NCI-H2171 treated with DMSO at 0.1 percent for 48 hours (cell line): ENCODE results near the gene UROS.
A peak's percentile ranks its signal among the peaks of the same experiment; 100 is the strongest.

Experiments
- DNase-seq: peaks from one replicate; lab custom pipeline; 2025; lab: John Stamatoyannopoulos, UW

Gene UROS

DNA sequence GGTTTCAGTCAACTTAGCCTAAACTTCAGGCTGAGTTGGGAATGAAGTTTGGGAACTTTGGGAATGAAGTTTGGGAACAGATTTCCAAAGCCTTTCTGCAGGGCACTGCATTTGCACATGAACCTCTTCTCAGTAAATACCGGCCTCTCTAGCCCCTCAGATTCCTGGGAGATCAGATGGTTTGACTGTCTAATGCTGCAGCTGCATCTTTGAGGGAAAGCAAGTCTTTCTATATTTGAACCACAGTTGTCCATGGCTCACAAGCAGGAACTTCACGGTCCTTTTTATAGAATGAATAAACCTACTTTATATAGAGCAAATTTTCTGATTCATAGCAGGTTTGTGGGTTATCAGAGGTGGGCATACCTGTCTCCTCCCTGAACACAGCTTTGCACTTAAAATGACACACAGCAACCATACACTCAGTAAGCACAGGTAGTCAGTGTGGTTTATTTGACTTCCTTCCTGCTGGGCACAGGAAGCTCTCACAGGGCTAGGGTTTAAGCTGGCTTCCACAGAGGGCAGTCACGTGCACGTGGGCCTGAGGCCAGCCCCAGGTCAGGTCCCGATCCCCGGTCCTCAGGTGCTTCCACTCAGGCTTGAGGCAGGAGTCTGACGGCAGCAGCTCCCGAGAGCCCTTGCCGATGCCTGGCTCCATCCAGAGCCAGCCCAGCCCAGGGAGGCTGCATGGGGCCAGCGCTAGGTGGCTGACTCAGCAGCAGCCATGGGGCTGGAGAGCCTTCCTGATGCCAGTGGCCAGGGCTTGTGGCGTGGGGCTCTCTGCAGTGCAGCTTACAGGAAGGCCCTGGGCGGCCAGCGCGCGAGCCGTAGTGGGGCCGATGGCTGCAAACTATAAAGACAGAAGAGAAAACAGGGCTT, 34.7 kb downstream of the UROS start:
- no peak for DNase-seq

GRCh38 chr10:125785791-125786190, 37.3 kb downstream of the UROS start:
- no peak for DNase-seq

DNA sequence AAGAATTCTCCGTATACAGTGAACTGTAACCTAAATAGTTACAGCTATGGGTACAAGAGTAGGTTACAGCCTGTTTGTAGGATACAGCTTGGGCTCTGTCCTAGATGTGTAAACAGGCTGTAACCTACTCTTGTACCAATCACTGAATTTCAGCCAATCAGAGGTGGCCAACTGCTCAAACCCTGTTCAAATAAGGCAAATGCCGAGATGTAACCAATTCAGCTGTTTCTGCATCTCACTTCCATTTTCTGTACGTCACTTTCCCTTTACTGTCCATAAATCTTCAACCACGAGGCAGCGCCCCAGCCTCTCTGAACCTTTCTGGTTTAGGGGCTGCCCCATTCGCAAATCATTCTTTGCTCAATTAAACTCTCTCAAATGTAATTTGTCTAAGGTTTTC, 39.1 kb downstream of the UROS start:
- no peak for DNase-seq

DNA sequence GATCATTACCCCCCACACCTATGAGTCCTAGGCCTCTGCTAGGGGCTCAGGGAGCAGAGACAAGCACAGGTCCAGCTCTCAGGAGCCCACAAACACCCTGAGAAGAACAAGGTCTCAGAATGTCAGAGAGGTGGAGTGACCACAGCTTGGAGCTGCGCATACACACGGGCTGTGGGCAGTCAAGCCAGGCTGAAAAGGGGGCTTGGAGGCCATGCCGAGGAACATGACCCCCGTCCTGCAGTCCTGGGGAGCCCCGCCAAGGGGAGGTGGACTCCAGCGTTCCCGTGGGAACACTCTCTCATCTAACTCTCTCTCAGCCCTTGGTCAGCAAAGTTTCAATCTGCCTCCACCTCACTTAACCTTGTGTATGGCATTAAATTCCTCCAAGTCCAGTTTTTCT, 39.6 kb downstream of the UROS start:
- no peak for DNase-seq

GRCh38 chr10:125782616-125783015, 40.4 kb downstream of the UROS start:
- DNase-seq = peak; percentile 5

GRCh38 chr10:125782054-125782453, 41.0 kb downstream of the UROS start:
- DNase-seq = no peak

GRCh38 chr10:125781374-125781773, 41.7 kb downstream of the UROS start:
- DNase-seq = no peak

DNA sequence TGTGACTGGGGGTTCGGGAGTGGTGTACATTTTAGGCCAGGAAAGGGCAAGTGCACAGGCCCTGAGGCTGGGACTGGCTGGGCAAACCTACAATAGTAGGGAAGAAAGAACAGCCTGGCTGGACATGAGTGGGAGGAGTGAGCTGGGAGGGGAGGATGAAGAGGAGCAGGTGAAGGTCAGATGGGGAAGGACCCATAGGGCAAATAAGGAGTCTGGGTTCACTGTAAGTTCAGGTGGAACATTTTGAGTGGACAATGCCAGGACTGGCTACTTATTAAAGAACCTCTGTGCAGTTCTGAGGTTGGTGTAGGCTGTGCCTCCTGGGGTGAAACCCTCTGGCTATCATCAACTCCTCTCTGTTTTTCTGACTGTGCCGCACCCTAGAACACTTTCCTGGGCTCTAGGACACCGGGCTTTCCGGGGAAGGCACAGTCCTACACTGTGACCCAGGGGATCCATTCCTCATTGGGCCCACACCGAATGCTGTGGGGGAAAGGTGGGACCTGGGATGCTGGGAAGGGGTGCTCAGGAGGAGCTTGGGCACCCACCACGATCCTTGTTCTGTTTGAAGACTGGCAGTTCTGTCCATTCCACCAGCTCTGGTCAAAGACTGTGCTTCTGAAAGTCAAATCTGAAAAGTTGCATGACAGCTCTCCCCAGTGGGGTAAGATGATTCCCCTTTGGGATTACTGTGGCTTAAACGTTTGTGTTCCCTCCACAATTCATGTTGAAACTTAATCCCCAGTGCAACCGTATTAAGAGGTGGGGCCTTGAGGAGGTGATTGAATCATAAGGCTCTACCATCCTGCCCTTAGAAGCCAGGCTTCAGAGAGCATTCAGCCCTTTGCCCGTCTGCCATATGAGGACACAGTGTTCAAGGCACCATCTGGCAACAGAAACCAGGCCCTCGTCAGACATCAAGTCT, 43.4 kb downstream of the UROS start:
- peak; percentile 62 for DNase-seq

DNA sequence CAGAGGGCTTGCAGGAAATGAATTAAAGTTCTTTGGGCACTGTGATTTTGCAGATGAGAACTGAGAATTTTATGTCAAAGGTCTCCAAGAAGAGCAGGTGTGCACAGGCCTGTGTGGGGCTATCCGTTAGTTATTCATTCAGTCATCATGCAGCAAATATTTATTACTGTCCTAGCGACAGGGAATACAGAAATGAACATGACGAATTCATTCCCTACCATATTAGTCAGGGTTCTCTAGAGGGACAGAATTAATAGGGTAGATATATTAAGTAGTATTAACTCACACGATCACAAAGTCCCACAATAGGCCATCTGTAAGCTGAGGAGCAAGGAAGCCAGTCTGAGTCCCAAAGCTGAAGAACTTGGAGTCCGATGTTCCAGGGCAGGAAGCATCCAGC, 44.5 kb downstream of the UROS start:
- DNase-seq = no peak

DNA sequence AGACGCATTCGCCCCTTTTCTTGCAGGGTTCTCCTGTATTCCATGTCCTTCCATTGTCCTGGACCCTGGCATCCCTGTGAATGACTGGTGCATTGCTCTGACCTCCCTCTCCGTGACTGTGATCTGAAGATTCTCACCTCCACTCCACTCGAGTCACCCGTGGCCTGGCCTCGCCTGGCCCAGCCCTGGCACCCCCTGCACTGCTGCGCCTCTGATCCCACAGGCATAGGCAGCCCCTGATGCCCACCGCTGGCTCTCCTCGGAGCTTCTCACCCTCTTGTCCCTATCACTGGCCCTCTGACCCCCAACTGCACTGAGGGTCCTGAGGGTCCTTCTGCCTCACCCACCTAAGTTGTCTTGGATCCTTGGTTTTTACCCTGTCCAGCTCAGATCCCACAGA, 45.3 kb downstream of the UROS start:
- no peak for DNase-seq

GRCh38 chr10:125775491-125776106, 47.5 kb downstream of the UROS start, which contains the start of gene MMP21:
TSS of gene MMP21 (minus strand) at chr10:125775821. CDS start at chr10:125775821, 0 bp downstream.
- DNase-seq = no peak

DNA sequence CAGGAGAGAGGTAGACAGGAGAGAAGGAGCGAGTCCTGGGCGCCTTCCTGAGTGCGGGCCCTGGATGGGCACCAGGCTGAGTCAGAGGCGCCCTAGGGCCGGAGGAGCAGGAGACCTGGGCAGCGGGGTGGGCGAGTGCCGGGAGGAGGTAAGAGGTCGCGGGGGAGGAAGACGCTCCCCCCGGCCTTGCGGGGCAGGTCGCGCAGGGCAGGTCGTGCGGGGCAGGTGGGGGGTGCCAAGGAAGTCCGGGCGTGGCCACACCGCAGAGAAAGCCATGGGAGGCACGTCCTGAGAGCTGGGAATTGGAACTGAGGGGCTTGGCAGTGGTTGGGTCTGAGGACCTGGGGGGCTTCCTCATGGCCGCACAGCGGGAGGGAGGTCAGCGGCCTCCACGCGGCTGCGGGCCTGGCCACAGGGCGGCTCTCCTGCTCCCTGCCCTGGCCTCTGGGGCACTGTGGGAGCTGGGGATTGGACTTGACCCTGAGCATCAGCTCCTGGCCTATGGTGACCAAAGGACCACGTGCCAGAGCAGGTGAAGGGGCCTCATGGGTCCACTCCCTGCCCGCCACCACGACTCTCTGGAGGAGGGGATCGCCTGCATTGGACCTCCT, 48.4 kb downstream of the UROS start:
- no peak for DNase-seq

DNA sequence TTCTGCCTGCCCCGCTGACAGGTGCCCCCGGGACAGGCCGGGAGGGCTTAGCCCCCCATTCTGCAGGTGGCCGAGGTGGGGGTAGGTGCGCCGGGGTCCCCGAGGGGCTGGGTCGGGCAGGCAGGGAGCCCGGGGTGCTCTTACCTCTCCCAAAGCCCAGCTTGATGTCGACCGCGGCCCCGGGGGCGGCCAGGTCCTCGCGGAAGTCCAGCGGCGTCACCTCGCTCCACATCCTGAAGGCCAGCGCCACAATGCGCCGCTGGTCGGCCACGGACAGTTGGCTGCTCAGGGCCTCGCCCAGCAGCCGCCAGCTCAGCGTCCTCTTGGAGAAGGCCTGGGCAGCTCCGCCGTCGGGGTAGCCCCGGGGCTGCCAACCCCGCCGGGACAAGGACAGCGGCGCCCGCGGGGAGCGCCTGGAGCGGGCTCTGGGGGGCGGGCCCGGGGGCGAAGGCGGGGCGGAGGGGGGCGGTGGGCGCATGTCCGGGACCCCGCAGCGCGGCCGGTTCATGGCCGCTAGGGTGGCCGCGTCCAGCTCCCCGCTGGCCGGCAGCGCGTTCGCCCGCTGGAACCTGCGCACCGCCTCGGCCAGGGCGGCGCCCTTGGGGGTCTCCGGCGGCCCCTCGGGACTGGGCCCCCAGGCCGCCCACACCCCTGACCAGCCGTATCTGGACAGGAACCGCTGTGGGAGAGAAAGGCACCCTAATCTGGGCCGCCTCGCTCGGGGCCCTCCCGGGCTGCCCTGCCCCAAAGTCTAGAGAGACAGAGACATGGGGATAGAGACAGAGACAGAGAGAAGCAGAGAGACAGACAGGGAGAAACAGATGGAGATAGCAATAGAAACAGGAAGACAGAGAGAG, 49.1 kb downstream of the UROS start:
- DNase-seq = no peak

DNA sequence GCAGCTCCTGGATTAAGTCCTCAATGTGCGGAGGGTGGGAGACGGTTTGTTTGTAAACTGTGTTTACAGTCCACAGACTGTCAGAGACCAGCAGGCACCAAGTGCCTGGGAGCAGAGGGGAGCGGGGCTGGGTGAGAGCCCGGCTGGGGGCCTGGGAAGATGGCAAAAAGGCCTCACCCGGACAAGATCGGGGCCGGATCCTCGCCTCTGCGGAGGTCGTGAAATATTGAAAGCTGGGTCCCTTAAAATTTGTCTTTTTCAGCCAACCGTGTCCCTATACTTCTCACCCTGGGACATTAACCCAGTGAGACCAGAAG, 50.2 kb downstream of the UROS start:
- no peak for DNase-seq

DNA sequence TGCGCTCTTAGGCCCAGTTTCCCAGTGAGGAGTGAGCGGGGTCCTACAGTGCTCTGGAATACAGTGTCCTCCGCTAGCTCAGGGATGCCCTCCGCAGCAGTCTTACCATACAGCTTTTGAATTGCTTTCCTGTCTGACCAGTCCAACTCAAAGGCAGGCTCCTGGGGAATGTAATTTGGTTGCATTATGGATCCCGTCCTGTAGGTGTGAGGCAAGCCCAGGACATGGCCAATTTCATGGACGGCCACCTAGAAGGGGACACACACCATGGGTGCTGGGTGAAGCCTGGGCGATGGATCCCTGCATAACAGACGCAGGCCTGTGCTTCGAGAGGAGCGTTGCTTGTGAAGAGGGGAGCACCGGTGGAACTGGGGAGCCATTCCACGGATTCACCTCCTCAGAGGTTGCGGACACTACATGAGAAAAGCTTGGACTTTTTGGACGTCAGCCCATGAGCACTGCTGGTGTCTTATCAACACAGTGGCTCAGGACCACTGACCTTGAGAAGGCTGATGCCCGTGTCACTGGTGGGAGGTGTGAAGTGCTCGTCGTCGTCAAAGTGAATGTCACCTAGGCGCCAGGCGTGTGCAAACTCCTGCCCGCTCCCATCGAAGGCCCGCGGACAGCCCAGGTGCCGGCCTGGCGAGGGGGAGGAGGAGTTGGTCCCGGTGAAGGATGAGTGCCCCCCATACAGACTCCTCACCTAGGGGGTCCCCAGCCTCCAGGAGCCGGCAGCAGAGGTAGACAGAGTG, 50.8 kb downstream of the UROS start:
- no peak for DNase-seq

DNA sequence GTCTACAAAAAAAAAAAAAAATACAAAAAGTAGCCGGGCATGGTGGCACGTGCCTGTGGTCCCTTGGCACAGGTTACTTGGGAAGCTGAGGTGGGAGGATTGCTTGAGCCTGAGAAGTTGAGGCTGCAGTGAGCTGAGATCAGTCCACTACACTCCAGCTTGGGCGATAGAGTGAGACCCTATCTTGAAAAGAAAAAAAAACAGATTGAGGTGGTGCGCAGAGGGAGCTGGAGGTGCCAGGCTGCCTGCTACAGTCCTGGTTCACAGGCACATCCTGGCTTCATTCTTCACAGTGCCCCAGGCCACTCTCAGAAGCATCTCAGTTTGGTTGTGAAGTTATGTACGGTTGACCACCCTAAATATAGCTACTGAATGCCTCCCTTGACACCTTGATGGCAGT, 52.2 kb downstream of the UROS start:
- DNase-seq = no peak

DNA sequence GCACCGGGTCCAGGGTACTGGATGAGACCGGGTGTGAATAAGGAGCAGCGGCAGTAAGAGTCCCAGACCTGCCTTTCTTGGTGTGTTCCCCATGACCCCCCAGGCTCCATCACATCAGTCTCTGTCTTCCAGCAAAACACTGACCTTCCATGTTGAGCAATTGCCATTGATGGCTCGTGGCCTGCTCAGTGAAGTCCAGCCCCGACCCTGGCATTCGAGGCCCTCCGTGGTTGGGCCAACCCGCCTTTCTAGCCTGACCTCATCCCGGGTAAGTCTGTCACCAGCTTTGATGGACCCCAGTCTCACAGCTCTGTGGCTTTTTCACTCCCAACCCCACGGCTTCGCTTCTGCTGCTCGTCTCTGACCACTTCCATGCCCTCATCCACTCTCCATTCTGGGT, 53.9 kb downstream of the UROS start:
- no peak for DNase-seq

DNA sequence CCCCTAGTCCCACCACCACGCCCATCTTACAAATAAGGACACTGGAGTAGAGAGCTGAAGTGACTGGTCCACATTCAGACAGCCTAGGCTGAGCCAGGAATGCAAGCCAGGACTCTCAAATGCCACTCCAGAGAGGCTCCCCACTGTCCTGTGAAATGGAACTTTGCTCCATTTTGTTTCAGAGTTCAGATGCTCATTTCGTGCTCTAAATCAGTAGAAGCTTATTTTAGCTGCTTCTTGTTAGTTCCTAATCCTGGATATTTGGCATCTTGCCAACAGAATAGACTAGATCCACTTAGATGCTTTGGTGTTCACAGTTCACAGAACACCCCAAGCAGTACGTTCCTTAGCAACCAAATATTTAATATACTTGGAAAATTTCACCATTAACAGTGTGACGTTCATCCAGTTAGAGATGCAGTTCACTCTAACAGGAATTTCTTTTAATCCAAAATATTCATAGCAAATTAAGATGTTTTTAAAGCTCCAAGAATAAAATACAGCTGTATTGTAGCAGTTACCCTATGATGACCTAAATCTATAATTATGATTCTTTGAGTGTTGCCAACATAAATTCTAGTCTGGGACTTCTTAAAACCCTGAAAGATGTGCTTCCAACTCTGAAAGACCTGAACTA, 54.7 kb downstream of the UROS start:
- DNase-seq = peak; percentile 0

DNA sequence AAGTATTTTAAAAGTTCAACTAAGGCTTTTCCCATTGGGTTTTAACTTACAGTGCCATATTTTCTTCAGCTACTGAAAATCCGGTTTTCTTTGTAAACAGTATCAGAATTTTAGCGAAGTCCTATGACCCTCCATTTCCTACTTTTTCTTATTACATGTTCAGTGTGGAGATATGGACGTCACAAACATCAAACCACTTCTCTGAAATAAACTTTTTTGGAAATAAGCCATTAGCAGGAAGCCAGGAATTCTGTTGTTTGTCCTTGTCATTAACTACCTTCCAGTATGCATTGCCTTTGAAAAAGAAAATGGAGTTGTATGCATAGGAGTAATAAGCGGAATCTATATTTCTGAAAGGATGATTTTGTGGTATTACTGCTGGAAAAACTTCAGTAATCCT, 56.5 kb downstream of the UROS start:
- no peak for DNase-seq

GRCh38 chr10:125765835-125766234, 57.2 kb downstream of the UROS start:
- DNase-seq = no peak
